GM12874 (cell line): Measurements from ENCODE around the gene MTUS2.

Source experiments
- TF ChIP-seq, protein P1 (sequence below): IDR thresholded peaks from 2 replicates; pipeline ENCODE4 v1.5.1; 2011; ENCODE audit warnings: low read depth, mild to moderate bottlenecking, control low read depth, low read length, moderate library complexity; ENCODE audit not compliant: insufficient read depth

Gene MTUS2

DNA sequence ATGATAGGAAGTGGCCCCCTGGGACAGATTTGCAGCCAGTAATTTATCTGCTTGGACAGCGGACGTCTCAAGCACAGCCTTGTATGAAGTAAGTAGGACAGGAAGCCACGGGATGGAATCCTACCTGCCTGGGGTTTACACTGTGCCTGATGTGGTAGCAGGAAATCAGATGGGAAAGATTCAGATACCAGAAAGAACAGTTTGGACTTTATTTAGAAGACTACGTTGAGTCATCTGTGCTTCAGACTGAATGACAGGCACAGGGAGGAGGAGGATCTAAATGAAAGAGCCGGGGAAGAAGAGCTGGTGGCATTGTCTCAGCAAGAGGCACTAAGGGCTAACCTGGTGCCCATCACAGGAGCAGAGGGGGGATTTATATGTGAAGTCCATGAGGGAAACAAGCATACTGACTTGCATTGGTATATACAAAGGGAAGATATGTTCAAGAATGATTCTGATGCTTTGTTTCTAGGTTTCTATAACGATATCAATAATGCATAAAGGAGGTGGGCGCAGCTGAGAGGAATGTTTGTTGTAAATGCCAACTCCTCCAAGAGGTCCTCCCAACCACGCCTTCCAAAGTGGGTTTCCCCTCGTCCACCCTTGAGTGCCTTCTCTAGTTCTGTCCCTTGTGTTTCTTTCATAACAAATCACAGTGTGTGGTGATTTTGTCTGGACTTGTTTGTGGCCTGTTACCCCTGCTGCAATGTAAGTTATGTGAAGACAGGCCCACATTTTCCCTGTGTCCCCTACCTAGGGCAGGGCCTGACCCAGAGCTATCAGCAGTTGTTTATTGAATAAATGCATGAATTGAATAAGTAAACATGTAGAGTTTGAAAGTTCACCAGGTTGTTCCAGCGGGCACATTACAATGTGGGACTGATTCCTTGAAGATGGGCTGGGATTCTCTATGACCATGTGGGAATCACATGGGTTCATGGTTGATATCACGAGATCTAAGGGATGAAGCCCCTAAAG lies 446.9 kb downstream of the MTUS2 start:
- TF ChIP-seq, protein P1, sequence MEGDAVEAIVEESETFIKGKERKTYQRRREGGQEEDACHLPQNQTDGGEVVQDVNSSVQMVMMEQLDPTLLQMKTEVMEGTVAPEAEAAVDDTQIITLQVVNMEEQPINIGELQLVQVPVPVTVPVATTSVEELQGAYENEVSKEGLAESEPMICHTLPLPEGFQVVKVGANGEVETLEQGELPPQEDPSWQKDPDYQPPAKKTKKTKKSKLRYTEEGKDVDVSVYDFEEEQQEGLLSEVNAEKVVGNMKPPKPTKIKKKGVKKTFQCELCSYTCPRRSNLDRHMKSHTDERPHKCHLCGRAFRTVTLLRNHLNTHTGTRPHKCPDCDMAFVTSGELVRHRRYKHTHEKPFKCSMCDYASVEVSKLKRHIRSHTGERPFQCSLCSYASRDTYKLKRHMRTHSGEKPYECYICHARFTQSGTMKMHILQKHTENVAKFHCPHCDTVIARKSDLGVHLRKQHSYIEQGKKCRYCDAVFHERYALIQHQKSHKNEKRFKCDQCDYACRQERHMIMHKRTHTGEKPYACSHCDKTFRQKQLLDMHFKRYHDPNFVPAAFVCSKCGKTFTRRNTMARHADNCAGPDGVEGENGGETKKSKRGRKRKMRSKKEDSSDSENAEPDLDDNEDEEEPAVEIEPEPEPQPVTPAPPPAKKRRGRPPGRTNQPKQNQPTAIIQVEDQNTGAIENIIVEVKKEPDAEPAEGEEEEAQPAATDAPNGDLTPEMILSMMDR = no peak

DNA sequence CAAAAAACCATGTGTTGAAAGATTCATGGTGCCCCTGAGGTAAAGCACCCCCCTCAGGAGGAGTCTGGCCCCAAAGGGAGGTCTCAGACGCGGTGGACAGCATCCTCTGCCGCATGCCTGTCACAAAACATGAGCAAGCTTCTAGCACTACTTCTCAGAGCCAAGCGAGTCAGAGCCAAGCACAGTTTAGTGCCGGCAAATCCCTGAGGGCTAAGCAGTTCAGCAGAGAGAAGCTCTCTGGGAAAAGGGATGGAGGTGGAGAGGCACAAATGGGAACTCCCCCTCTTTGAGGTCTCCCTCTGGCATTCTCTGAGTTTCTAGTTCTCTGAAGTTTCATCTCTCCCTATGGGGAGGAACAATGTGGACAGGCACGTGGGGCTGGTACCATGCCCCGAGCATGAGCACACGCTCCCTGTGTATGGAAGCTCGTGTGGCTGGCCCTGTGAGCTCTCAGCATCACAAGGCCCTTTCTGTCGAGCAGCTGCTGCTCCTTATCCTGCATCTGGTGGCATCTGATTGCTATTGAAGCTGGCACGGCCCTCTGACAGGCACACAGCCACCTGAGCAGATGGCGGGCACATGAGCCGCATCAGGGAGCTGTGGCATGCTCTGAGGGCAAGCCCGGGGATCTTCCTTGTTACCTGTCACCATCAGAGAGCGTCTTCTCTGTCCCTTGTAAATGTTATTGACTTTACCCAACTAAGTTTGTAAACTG lies 450.3 kb downstream of the MTUS2 start:
- TF ChIP-seq, protein P1 = no peak

DNA sequence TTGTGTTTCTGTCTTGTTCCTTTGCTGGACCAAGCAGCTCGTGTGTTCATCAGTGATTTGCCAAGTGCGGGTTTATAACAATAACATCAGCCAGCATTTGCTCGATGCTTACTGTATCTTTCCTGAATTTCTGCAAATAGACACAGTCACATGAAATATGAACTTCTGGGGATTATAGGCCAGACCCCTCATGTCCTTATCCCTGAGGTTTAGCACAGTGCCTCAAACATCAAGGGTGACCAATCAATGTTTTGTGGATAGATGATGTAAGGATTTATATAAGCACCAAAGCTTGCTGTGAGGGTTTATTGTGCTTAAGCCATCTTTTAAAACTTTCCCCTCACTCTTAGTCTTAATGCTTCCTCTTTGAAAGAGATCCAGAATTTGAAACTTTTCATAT lies 451.5 kb downstream of the MTUS2 start:
- TF ChIP-seq, protein P1 = no peak

DNA sequence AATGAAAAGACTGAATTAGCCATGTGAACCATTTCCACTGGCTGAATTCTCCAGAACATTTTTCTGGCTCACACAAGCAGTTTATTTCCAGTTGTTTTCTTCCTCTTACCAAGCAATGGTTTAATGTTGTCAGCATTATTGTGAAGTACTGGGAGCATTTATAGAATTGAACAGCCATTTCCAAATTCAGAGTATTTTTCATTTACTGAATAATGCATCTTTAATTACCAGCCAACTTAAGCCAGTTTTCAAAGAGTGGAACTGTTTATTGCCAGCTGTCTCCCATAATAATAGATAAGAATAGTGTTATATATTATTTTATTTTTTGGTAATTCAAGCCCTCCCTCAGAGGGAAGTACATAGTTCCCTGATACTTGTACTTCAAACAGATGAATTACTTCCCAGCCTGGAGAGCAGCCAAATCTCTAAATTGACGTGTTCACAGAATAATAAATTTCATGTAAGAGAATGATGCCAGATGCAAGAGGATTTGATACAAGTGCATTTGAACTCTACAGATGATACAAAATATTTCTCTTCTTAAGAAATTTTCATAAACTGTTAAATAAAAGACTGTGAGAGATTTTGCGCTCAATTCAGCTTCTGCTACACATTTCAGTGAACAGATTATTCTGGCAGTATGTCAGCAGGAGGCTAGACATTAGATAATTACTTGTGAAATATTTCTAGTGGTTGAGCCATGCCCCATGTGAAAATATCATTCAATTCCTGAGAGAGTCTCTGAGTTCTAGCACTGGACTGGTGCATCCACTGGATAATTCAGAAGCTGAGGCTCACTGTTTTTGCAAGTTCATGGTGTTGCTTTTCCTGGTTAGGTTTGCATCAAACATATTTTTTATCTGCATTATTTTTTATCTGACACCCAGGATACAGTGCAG lies 459.5 kb downstream of the MTUS2 start:
- TF ChIP-seq, protein P1 = no peak

DNA sequence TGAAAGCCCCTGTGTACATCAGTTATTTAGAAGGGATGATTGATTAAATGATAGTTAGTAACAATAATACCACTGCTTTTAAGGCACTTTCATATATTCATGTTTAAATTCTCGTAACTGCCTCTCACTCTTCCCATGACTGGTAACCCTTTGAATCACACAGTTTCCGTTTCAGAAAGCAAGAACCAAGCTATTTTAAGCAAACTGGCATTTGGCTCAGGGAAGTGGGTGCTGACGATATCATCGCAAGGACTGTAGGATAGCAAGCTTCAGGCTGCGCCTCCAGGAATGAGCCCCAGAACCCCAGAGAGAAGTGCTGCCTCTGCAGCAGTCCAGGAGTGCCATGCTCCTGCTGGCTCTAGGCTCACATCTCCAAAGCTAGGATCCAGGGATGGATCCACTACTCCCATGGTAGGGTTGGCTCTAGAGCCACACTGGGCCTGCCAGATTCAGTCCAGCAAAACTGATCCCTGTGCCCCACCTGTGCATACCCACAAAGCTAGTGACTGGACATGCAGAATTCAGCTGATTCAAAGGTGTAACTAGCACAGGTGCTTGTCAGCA lies 461.9 kb downstream of the MTUS2 start:
- TF ChIP-seq, protein P1 = no peak

DNA sequence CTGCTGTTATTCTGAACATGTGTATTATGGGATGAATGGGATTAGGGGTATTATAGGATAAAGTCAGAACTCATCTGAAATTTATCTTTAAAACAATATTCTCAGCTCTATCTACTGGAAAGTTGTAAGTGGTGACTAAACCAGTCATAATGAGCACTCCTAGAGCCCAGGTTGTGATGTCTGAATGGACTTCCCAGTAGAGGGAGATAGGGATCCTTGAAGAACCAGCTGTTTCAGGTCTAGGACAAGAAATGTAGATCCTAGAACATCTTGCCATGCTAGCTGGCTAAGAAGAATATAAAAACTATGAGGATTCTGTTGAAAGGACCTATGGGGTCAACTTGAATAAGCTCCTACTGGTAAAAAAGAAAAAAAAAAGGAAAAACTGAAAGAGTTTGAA lies 464.6 kb downstream of the MTUS2 start:
- TF ChIP-seq, protein P1 = no peak
